Heart left ventricle (tissue), 16 donors: Measurements from ENCODE around the gene CD164L2. TPM values are rescaled to one million over a fixed set of nuclear protein-coding genes. Genes with fewer than 3 reads are reported as not detected.

Experiments used
- ATAC-seq, 4 donors: fragments of 200-7000 bp; cut with Tn5 transposase; one replicate each; pipeline ENCODE4 v1.9.1; 2020 to 2022; ENCODE audit warnings: moderate library complexity in 4 of 4, mild to moderate bottlenecking in 3 of 4, moderate number of reproducible peaks in 1 of 4
- DNase-seq, 5 donors: peaks; one replicate each; pipeline ENCODE4 v3.0.0-alpha.2; 2020
- H3K27ac ChIP-seq, 12 donors: fragments of 200-600 bp; sonication (generic) in 4 of 12; one replicate each; pipeline versions ENCODE4 v1.5.0 to v1.8.0; 2016 to 2022; ENCODE audit warnings: mild to moderate bottlenecking in 2 of 12
- H3K27me3 ChIP-seq, 9 donors: fragments of 200-600 bp; sonication (generic) in 2 of 9; one replicate each; pipeline versions ENCODE4 v1.5.1 to v1.8.0; 2016 to 2022; ENCODE audit warnings: mild to moderate bottlenecking in 3 of 9
- H3K36me3 ChIP-seq, 9 donors: fragments of 200-600 bp; sonication (generic) in 2 of 9; one replicate each; pipeline versions ENCODE4 v1.5.0 to v1.8.0; 2018 to 2022; ENCODE audit warnings: mild to moderate bottlenecking in 2 of 9
- H3K4me1 ChIP-seq, 12 donors: fragments of 200-600 bp; sonication (generic) in 4 of 12; one replicate each; pipeline versions ENCODE4 v1.5.0 to v1.8.0; 2016 to 2022; ENCODE audit warnings: mild to moderate bottlenecking in 3 of 12
- H3K4me3 ChIP-seq, 12 donors: fragments of 200-600 bp; sonication (generic) in 4 of 12; one replicate each; pipeline versions ENCODE4 v1.5.0 to v1.8.0; 2017 to 2022; ENCODE audit warnings: mild to moderate bottlenecking in 9 of 12, moderate library complexity in 4 of 12
- H3K9me3 ChIP-seq, 12 donors: fragments of 200-600 bp; sonication (generic) in 4 of 12; one replicate each; pipeline versions ENCODE4 v1.5.0 to v1.8.0; 2016 to 2022; ENCODE audit warnings: mild to moderate bottlenecking in 1 of 12
- CTCF ChIP-seq, 12 donors: fragments of 200-600 bp; sonication (generic) in 4 of 12; IDR thresholded peaks; one replicate each; pipeline versions ENCODE4 v1.5.0 to v1.8.0; 2018 to 2022; ENCODE audit warnings: antibody characterized with exemption in 12 of 12, mild to moderate bottlenecking in 5 of 12
- POLR2A ChIP-seq, 2 donors: fragments of 450-650 bp; IDR thresholded peaks; one replicate each; pipeline ENCODE4 v1.6.1; 2017; ENCODE audit warnings: antibody characterized with exemption in 2 of 2, mild to moderate bottlenecking in 2 of 2, moderate library complexity in 2 of 2
- WGBS, 4 donors: extraction: QIAGEN DNeasy Blood & Tissue Kit in 2 of 4; methylation state at CpG; one replicate each; pipeline versions ENCODE4 v1.1.5 to v1.1.7; 2013 to 2018; 5-methylcytosine and 5-hydroxymethylcytosine counted together
- intact Hi-C, 10 donors: fragments of 100-400 bp; cut with DNase I; formaldehyde crosslinking; loops; one replicate each; pipeline versions ENCODE4 v1.11.1 to v1.14.2; 2022
- polyA plus RNA-seq, 2 donors: library from polyadenylated mRNA; stranded (reverse); fragments of 200-250 nt; gene quantifications; one replicate each; pipeline ENCODE4 v1.2.3, GENCODE V29; 2013
- total RNA-seq, 9 donors: library from RNA; depleted of rRNA in 2 of 9; stranded (reverse); fragments of >200 nt in 2 of 9; fragmentation: NEBNext Ultra II Directional in 3 of 9; extraction: Animal tissue kit (Norgen Biotek cat#: 25700) in 3 of 9; gene quantifications; one replicate each; pipeline versions ENCODE4 v1.1.0 to v1.2.4, GENCODE V29; 2016 to 2023
- donor health status: ischemic (EF 13 %, LVEDD 7.1; RV severe dilation, severe dysfunction).
- donor health status: healthy with polysubstance abuse.
- donor health status: DM: no; HTN: yes; CAD: no.
- donor health status: DM: no; HTN: no; CAD: no.
- donor health status: ischemic (EF 25% LVEDD 6.9; RV normal size, moderate dysfunction).
- donor health status: ischemic (EF 25% LVEDD 5.7; RV mildly dilated, moderate dysfunction).
- donor health status: healthy.
- donor health status: DM: yes; HTN: yes; CAD: no.
- donor health status: ischemic (EF 35%, LVEDD 5.7; RV mildly dilated, moderate dysfunction).
- donor health status: nonischemic (EF 11% LVEDD 7.7; RV severe dilation, severe dysfunction).
- donor health status: DM: yes; HTN: yes; CAD: no.
- donor health status: PGD.
- donor health status: ischemic (EF 29% LVEDD 5.4; RV normal size, mild dysfunction).
- donor health status: nonischemic (EF 23%, LVEDD 6.1; RV moderate dilation, normal function).

The CD164L2 gene
- total and polyA plus RNA-seq, 11 donors = not detected

- no peaks in the 10 kb centered on the region for H3K27me3 ChIP-seq
- intact Hi-C loops = no loop called here
- DNase-seq (peak in 3 of 5 donors; percentile 57 to 70 (median 67)), ATAC-seq (peak; percentile 43 to 84 (median 52))
- TF ChIP-seq POLR2A (IDR thresholded peaks at IDR 0.05) (no peak), CTCF (IDR thresholded peaks at IDR 0.05) (no peak)
- H3K4me3 ChIP-seq = peak within 1 kb of the TSS in 2 of 12 donors; percentile 5 to 6
- no peaks in the 10 kb centered on the region for H3K9me3 ChIP-seq
- H3K27ac ChIP-seq = peak within 1 kb of the TSS; percentile 40 to 91 (median 67)
- H3K4me1 ChIP-seq = peaks cover 0 to 46% (median 10%) of the 10 kb centered on the region in 12 donors
- no peaks in the 10 kb centered on the region for H3K36me3 ChIP-seq
- 65 to 71% (median 70%) methylated on average over 4 of the region's 4 CpGs for whole genome bisulfite sequencing, 4 donors
Measured at GRCh38 chr1:27374362-27375086, 8.6 kb downstream of the CD164L2 start, which contains the start of gene FCN3. FCN3 (minus strand) TSS chr1:27374824; CDS start chr1:27374818, 6 bp downstream.

GRCh38 chr1:27372808-27373690 lies 10.1 kb downstream of the CD164L2 start:
- no peaks in the 10 kb centered on the region for H3K36me3 ChIP-seq
- WGBS, 4 donors = 89 to 98% (median 92%) methylated on average over 9 to 11 of the region's 11 CpGs
- intact Hi-C loops = no loop called here
- H3K27ac ChIP-seq = peak overlapping the region in 10 of 12 donors; percentile 49 to 91 (median 70)
- ATAC-seq (no peak), DNase-seq (no peak)
- peaks cover 0 to 50% (median 19%) of the 10 kb centered on the region in 12 donors for H3K4me1 ChIP-seq
- no peak for TF ChIP-seq POLR2A (IDR thresholded peaks at IDR 0.05)
- TF ChIP-seq CTCF (IDR thresholded peaks at IDR 0.05) = peak in 4 of 12 donors; percentile 12 to 20 (median 17)
- H3K27me3 ChIP-seq = no peaks in the 10 kb centered on the region
- peak overlapping the region in 2 of 12 donors; percentile 5 to 6 for H3K4me3 ChIP-seq
- no peaks in the 10 kb centered on the region for H3K9me3 ChIP-seq

GRCh38 chr1:27372022-27372807 lies 10.9 kb downstream of the CD164L2 start:
- no peak for ATAC-seq
- no peaks in the 10 kb centered on the region for H3K9me3 ChIP-seq
- H3K27ac ChIP-seq = peak overlapping the region in 2 of 12 donors; percentile 14 to 84
- WGBS, 4 donors = 90 to 93% (median 92%) methylated on average over 19 of the region's 19 CpGs
- TF ChIP-seq CTCF (IDR thresholded peaks at IDR 0.05) (no peak), POLR2A (IDR thresholded peaks at IDR 0.05) (no peak)
- intact Hi-C loops = no loop called here
- DNase-seq = no peak
- no peaks in the 10 kb centered on the region for H3K27me3 ChIP-seq
- H3K4me3 ChIP-seq = no peak overlapping the region
- H3K36me3 ChIP-seq = no peaks in the 10 kb centered on the region
- peaks cover 0 to 51% (median 27%) of the 10 kb centered on the region in 12 donors for H3K4me1 ChIP-seq
